ENCODE measurements around the gene IL17B. TPM values are rescaled to one million over a fixed set of nuclear protein-coding genes. Genes with fewer than 3 reads are reported as not detected.

IL17B gene
- total RNA-seq = not detected

GRCh38 chr5:149379177-149379761 lies at the start of gene IL17B:
Gene IL17B, minus strand, starts transcription at chr5:149379292. Its CDS starts 67 bp downstream, at chr5:149379225.
- no peaks in the 10 kb centered on the region for H3K9me3 Mint-ChIP-seq (ENCODE audit: low read depth)
- intact Hi-C loops (cut with DNase I, micrococcal nuclease) = no loop called here
- ChIA-PET POLR2A (no interaction called here), CTCF (interaction anchor here (1.0 to 1.9 kb wide), 2 partner anchors 62 to 183 kb away, joined by 3 to 6 read pairs; no protein-coding TSS in a partner anchor)
- ATAC-seq (no peak), DNase-seq (no peak)
- H3K36me3 Mint-ChIP-seq (ENCODE audit: low read depth) = no peaks in the 10 kb centered on the region
- H3K4me3 Mint-ChIP-seq = no peak within 1 kb of the TSS
- H3K4me1 Mint-ChIP-seq = no peaks in the 10 kb centered on the region
- H3K27ac Mint-ChIP-seq = no peak within 1 kb of the TSS
- H3K27me3 Mint-ChIP-seq = no peaks in the 10 kb centered on the region

- DNase-seq (no peak), ATAC-seq (no peak)
- Mint-ChIP-seq H3K27ac (no peak overlapping the region), H3K27me3 (no peaks in the 10 kb centered on the region), H3K9me3 (ENCODE audit: low read depth) (no peaks in the 10 kb centered on the region), H3K4me1 (peaks cover 6% of the 10 kb centered on the region), H3K4me3 (no peak overlapping the region), H3K36me3 (ENCODE audit: low read depth) (no peaks in the 10 kb centered on the region)
- POLR2A ChIA-PET = no interaction called here
- CTCF ChIA-PET = interaction anchor here (0.5 to 2.4 kb wide), 9 partner anchors 12 to 1375 kb away, joined by 3 to 10 read pairs (median 3); no protein-coding TSS in a partner anchor
- intact Hi-C loops (cut with DNase I, micrococcal nuclease) = no loop called here
Measured at GRCh38 chr5:149428032-149428431, 48.9 kb upstream of the IL17B start.

- Mint-ChIP-seq H3K9me3 (ENCODE audit: low read depth) (no peaks in the 10 kb centered on the region), H3K27me3 (no peaks in the 10 kb centered on the region), H3K4me1 (peaks cover 12% of the 10 kb centered on the region), H3K4me3 (no peak overlapping the region), H3K27ac (no peak overlapping the region), H3K36me3 (ENCODE audit: low read depth) (no peaks in the 10 kb centered on the region)
- intact Hi-C loops (cut with DNase I, micrococcal nuclease) = no loop called here
- DNase-seq (no peak), ATAC-seq (no peak)
- ChIA-PET CTCF (interaction anchor here (1.0 kb wide), 1 partner anchor 17 kb away, joined by 7 read pairs; no protein-coding TSS in a partner anchor), POLR2A (no interaction called here)
Measured at GRCh38 chr5:149427374-149427773, 48.3 kb upstream of the IL17B start.

- intact Hi-C loops (cut with DNase I, micrococcal nuclease) = no loop called here
- DNase-seq (no peak), ATAC-seq (no peak)
- no peaks in the 10 kb centered on the region for H3K27me3 Mint-ChIP-seq
- H3K9me3 Mint-ChIP-seq (ENCODE audit: low read depth) = no peaks in the 10 kb centered on the region
- H3K4me1 Mint-ChIP-seq = peaks cover 16% of the 10 kb centered on the region
- H3K36me3 Mint-ChIP-seq (ENCODE audit: low read depth) = no peaks in the 10 kb centered on the region
- ChIA-PET POLR2A (no interaction called here), CTCF (interaction anchor here (1.0 kb wide), 1 partner anchor 18 kb away, joined by 7 read pairs; no protein-coding TSS in a partner anchor)
- H3K4me3 Mint-ChIP-seq = no peak overlapping the region
- H3K27ac Mint-ChIP-seq = no peak overlapping the region
Measured at GRCh38 chr5:149426931-149427330, 47.8 kb upstream of the IL17B start.

GRCh38 chr5:149425729-149426128 lies 46.6 kb upstream of the IL17B start:
- DNase-seq (no peak), ATAC-seq (no peak)
- no peaks in the 10 kb centered on the region for H3K9me3 Mint-ChIP-seq (ENCODE audit: low read depth)
- no peaks in the 10 kb centered on the region for H3K36me3 Mint-ChIP-seq (ENCODE audit: low read depth)
- ChIA-PET CTCF (interaction anchor here (1.1 kb wide), 1 partner anchor 197 kb away, joined by 3 read pairs; no protein-coding TSS in a partner anchor), POLR2A (no interaction called here)
- peaks cover 15% of the 10 kb centered on the region for H3K4me1 Mint-ChIP-seq
- intact Hi-C loops (cut with DNase I, micrococcal nuclease) = no loop called here
- no peak overlapping the region for H3K27ac Mint-ChIP-seq
- H3K27me3 Mint-ChIP-seq = no peaks in the 10 kb centered on the region
- H3K4me3 Mint-ChIP-seq = no peak overlapping the region

GRCh38 chr5:149424371-149425315 lies 45.6 kb upstream of the IL17B start:
- CTCF ChIA-PET = interaction anchor here (0.6 to 1.5 kb wide), 4 partner anchors 14 to 1132 kb away, joined by 3 to 5 read pairs (median 4); no protein-coding TSS in a partner anchor
- DNase-seq = no peak
- Mint-ChIP-seq H3K27ac (no peak overlapping the region), H3K36me3 (ENCODE audit: low read depth) (no peaks in the 10 kb centered on the region), H3K27me3 (no peaks in the 10 kb centered on the region), H3K4me3 (no peak overlapping the region), H3K9me3 (ENCODE audit: low read depth) (no peaks in the 10 kb centered on the region), H3K4me1 (peaks cover 15% of the 10 kb centered on the region)
- ATAC-seq = no peak
- POLR2A ChIA-PET = no interaction called here
- intact Hi-C loops (cut with DNase I, micrococcal nuclease) = no loop called here

- DNase-seq = no peak
- Mint-ChIP-seq H3K27ac (no peak overlapping the region), H3K4me3 (no peak overlapping the region), H3K4me1 (peaks cover 15% of the 10 kb centered on the region), H3K9me3 (ENCODE audit: low read depth) (no peaks in the 10 kb centered on the region), H3K27me3 (no peaks in the 10 kb centered on the region), H3K36me3 (ENCODE audit: low read depth) (no peaks in the 10 kb centered on the region)
- intact Hi-C loops (cut with DNase I, micrococcal nuclease) = no loop called here
- CTCF ChIA-PET = interaction anchor here (0.6 to 1.5 kb wide), 3 partner anchors 15 to 251 kb away, joined by 3 to 4 read pairs (median 4); no protein-coding TSS in a partner anchor
- POLR2A ChIA-PET = no interaction called here
- no peak for ATAC-seq
Measured at GRCh38 chr5:149423794-149424268, 44.7 kb upstream of the IL17B start.

- Mint-ChIP-seq H3K27me3 (no peaks in the 10 kb centered on the region), H3K4me1 (peaks cover 15% of the 10 kb centered on the region), H3K36me3 (ENCODE audit: low read depth) (no peaks in the 10 kb centered on the region), H3K4me3 (no peak overlapping the region), H3K27ac (no peak overlapping the region), H3K9me3 (ENCODE audit: low read depth) (no peaks in the 10 kb centered on the region)
- DNase-seq (no peak), ATAC-seq (no peak)
- CTCF ChIA-PET = interaction anchor here (0.6 to 1.4 kb wide), 4 partner anchors 11 to 252 kb away, joined by 3 to 12 read pairs (median 4); no protein-coding TSS in a partner anchor
- POLR2A ChIA-PET = interaction anchor here (0.7 kb wide), 1 partner anchor 19 kb away, joined by 3 read pairs; no protein-coding TSS in a partner anchor
- intact Hi-C loops (cut with DNase I, micrococcal nuclease) = no loop called here
Measured at GRCh38 chr5:149423049-149423793, 44.1 kb upstream of the IL17B start.

- no peaks in the 10 kb centered on the region for H3K36me3 Mint-ChIP-seq (ENCODE audit: low read depth)
Measured at GRCh38 chr5:149422366-149423048, 43.4 kb upstream of the IL17B start.

GRCh38 chr5:149421834-149422233 lies 42.7 kb upstream of the IL17B start:
- H3K27me3 Mint-ChIP-seq = no peaks in the 10 kb centered on the region
- H3K4me1 Mint-ChIP-seq = peaks cover 15% of the 10 kb centered on the region
- peak; percentile 11 for DNase-seq
- H3K9me3 Mint-ChIP-seq (ENCODE audit: low read depth) = no peaks in the 10 kb centered on the region
- ChIA-PET POLR2A (no interaction called here), CTCF (interaction anchor here (1.2 to 1.4 kb wide), 2 partner anchors 10 to 12 kb away, joined by 5 to 12 read pairs; no protein-coding TSS in a partner anchor)
- peak; percentile 65 for ATAC-seq
- H3K36me3 Mint-ChIP-seq (ENCODE audit: low read depth) = no peaks in the 10 kb centered on the region
- H3K27ac Mint-ChIP-seq = no peak overlapping the region
- intact Hi-C loops (cut with DNase I, micrococcal nuclease) = no loop called here
- H3K4me3 Mint-ChIP-seq = no peak overlapping the region

More at GRCh38 chr5:149422366-149423048, 43.4 kb upstream of the IL17B start:
- no peaks in the 10 kb centered on the region for H3K9me3 Mint-ChIP-seq (ENCODE audit: low read depth)
- H3K4me1 Mint-ChIP-seq = peaks cover 15% of the 10 kb centered on the region
- ChIA-PET POLR2A (interaction anchor here (0.7 kb wide), 1 partner anchor 20 kb away, joined by 3 read pairs; no protein-coding TSS in a partner anchor), CTCF (interaction anchor here (0.6 to 1.4 kb wide), 4 partner anchors 9 to 55 kb away, joined by 3 to 12 read pairs (median 5); no protein-coding TSS in a partner anchor)
- H3K4me3 Mint-ChIP-seq = no peak overlapping the region
- ATAC-seq (peak; percentile 47), DNase-seq (peak; percentile 32)
- no peak overlapping the region for H3K27ac Mint-ChIP-seq
- intact Hi-C loops (cut with DNase I, micrococcal nuclease) = no loop called here
- H3K27me3 Mint-ChIP-seq = no peaks in the 10 kb centered on the region

Measured in activated CD4-positive, alpha-beta T cell treated with anti-CD3 and anti-CD28 coated beads for 36 hours (primary cell).